Neuron (in vitro differentiated cells): ENCODE data around the gene CHST11.

Experiments used
- H2AFZ ChIP-seq: one replicate; pipeline ENCODE4 v1.6.1; 2013; ENCODE audit warnings: low read depth, mild to moderate bottlenecking, inconsistent platforms, low read length, moderate library complexity
- H3K27me3 ChIP-seq: one replicate; pipeline ENCODE4 v1.6.1; 2013; ENCODE audit warnings: low read length; ENCODE audit not compliant: insufficient read depth
- H3K36me3 ChIP-seq: one replicate; pipeline ENCODE4 v1.6.1; 2013; ENCODE audit warnings: low read length; ENCODE audit not compliant: insufficient read depth
- H3K4me1 ChIP-seq: one replicate; pipeline ENCODE4 v1.6.1; 2013; ENCODE audit warnings: low read length; ENCODE audit not compliant: insufficient read depth
- H3K4me3 ChIP-seq: 2 replicates; pipeline ENCODE4 v1.5.1; 2013; ENCODE audit warnings: mild to moderate bottlenecking, low read length, moderate library complexity
- H3K9me3 ChIP-seq: one replicate; pipeline ENCODE4 v1.6.1; 2013; ENCODE audit warnings: low read length

Gene CHST11

DNA sequence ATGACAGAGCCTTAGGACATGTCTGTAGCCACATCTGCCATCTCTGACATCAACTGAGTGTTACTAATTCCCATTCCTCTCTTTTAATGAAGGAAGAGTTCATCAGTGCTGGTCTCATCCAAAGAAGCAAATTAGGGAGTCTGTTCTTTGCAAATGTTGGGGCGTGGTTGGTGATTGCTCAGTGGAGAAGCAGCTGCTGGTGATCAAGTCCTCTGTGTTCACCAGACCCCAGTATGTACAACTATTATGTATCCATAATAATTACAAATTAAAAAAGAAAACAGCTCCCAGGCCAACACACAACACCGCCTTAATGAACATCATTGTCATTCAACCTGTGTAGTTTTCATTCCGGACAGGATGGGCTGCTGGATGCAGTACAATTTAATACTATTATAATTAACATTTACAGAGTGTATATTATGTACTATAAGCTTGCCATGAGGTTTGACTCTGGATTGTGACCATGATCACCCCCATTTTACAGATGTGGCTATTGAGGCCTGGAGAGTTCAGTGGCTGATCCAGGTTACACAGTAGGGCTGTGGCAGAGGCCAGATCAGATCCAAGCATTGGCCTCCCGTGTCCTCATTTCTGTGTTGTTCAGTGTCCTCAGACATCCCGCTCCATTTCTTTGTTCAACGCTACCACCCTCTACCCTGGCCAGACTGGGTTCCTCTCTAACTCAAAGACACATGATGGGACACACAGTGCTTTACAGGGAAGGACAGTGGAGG is 179.0 kb downstream of the CHST11 start:
- Histone ChIP-seq H3K36me3 (no peaks in the 10 kb centered on the region), H3K4me3 (no peak overlapping the region), H2AFZ (no peak overlapping the region), H3K27me3 (no peaks in the 10 kb centered on the region), H3K9me3 (peaks cover 2% of the 10 kb centered on the region), H3K4me1 (peaks cover 16% of the 10 kb centered on the region)

DNA sequence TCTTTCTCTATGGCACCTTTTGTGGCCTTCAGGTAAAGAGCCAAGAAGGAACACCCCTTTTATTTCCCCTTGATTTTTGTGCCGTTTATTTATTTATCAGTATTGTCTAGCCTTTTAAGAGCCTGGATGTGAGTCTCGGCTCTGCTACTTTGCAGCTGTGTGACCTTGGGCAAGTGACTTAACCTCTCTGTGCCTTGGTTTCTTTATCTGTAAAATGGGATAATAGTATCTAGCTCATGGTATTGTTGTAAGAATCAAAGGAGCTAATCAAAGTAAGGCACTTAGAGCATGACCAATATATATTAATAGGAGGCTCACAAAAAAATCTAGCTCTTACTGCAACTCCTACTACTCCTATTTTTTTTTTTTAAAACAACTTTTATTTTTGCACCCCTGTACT is 179.7 kb downstream of the CHST11 start:
- Histone ChIP-seq H3K36me3 (no peaks in the 10 kb centered on the region), H3K4me1 (peaks cover 9% of the 10 kb centered on the region), H3K9me3 (peaks cover 3% of the 10 kb centered on the region), H3K4me3 (no peak overlapping the region), H2AFZ (no peak overlapping the region), H3K27me3 (no peaks in the 10 kb centered on the region)

DNA sequence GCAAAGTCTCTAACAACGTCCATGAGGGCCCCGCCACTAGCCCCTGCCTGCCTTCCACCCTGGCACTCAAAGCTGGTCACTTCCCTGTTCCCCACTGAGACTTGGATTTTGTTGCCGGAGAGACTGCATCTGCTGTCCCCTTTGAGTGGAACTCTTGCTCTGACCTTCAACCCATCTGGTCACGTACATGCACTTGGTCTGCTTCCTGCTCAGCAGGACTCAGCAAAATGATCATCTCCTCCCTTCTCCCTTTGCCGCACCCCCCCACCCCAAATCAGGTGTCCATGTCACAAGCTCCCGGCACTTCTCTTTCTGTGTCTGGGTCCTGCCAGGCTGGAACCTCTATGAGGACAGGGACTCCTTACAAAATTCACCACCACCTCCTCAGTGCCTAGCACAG is 180.9 kb downstream of the CHST11 start:
- Histone ChIP-seq H2AFZ (no peak overlapping the region), H3K9me3 (peaks cover 3% of the 10 kb centered on the region), H3K4me3 (no peak overlapping the region), H3K27me3 (no peaks in the 10 kb centered on the region), H3K36me3 (no peaks in the 10 kb centered on the region), H3K4me1 (peaks cover 5% of the 10 kb centered on the region)

GRCh38 chr12:104638218-104638850 is 181.6 kb downstream of the CHST11 start:
- Histone ChIP-seq H3K36me3 (no peaks in the 10 kb centered on the region), H3K4me1 (peaks cover 5% of the 10 kb centered on the region)

DNA sequence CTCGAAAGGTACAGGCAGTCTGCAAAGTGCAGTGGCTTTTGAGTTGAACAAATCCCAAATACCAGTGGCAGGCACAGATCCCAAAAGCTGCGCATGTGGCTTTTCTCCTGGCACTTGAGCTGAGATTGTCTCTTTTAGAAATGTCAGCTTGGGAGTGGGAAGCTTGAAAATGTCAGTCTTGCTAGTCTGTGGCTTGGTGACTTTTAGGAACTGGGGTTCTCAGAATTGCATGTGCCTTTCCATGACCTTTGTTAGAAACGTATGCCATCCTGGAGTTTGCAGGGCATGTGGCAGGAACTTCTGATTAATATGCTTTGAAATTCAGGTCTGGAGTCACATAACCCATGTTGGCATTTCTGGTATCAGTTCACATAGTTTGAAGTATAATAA is 182.1 kb downstream of the CHST11 start:
- Histone ChIP-seq H2AFZ (no peak overlapping the region), H3K9me3 (peaks cover 3% of the 10 kb centered on the region), H3K36me3 (no peaks in the 10 kb centered on the region), H3K27me3 (no peaks in the 10 kb centered on the region), H3K4me1 (peaks cover 5% of the 10 kb centered on the region), H3K4me3 (no peak overlapping the region)

More at GRCh38 chr12:104638218-104638850, 181.6 kb downstream of the CHST11 start:
- Histone ChIP-seq H2AFZ (no peak overlapping the region), H3K27me3 (no peaks in the 10 kb centered on the region), H3K4me3 (no peak overlapping the region), H3K9me3 (peaks cover 3% of the 10 kb centered on the region)

DNA sequence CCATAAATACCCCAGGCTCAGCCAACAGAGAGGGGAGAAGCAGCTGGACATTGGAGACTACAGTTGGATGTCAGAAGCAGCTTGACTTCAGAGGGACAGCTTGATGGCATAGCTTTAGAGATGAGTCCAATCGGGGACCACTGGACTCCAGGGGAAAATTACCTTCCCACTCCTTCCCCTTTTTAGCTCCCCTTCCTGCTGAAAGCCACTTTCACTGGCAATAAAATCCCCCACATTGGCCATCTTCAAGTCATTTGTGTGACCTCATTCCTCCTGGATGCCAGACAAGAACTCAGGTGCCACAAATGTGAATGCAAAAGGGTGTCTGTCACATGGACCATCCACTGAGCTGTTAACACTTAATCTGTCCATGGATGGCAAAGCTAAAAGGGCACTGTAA is 184.2 kb downstream of the CHST11 start:
- no peak overlapping the region for H2AFZ ChIP-seq
- no peaks in the 10 kb centered on the region for H3K27me3 ChIP-seq
- H3K9me3 ChIP-seq: peaks cover 3% of the 10 kb centered on the region
- no peaks in the 10 kb centered on the region for H3K36me3 ChIP-seq
- H3K4me1 ChIP-seq: peaks cover 5% of the 10 kb centered on the region
- H3K4me3 ChIP-seq: no peak overlapping the region

GRCh38 chr12:104641862-104642261 is 185.1 kb downstream of the CHST11 start:
- peaks cover 5% of the 10 kb centered on the region for H3K4me1 ChIP-seq
- no peak overlapping the region for H3K4me3 ChIP-seq
- H3K36me3 ChIP-seq: no peaks in the 10 kb centered on the region
- no peaks in the 10 kb centered on the region for H3K27me3 ChIP-seq
- H2AFZ ChIP-seq: no peak overlapping the region
- peaks cover 3% of the 10 kb centered on the region for H3K9me3 ChIP-seq

DNA sequence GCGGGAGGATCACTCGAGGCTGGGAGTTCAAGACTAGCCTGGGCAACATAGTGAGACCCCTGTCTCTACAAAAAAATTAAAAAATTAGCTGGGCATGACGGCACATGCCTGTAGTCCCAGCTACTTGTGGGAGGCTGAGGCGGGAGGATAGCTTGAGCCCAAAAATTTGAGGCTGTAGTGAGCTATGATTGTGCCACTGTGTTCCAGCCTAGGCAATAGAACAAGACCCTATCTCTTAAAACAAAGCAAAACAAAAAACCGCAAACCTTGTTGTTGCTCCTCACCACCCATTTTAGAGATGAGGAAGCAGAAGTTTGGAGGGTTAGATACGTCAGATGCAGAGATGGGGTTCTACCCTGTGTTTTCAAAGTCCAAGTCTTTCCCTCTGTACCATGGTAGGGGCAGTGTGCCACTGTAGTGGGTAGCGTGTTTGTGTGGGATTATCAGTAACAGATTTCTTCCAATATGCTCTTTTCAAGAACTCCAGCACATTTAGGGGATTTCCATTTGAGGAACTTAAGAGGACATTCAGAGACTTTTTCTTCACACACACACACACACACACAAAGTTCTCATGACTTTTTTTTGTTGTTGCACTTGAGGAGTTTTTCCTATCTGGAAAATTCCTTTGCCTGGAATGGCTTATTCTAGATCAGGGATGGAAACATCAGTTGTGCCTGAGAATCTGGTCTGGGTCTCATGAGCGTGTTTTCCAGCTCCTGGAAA is 186.5 kb downstream of the CHST11 start:
- no peak overlapping the region for H3K4me3 ChIP-seq
- H3K9me3 ChIP-seq: peaks cover 3% of the 10 kb centered on the region
- no peaks in the 10 kb centered on the region for H3K27me3 ChIP-seq
- H2AFZ ChIP-seq: no peak overlapping the region
- H3K4me1 ChIP-seq: peaks cover 5% of the 10 kb centered on the region
- H3K36me3 ChIP-seq: no peaks in the 10 kb centered on the region

DNA sequence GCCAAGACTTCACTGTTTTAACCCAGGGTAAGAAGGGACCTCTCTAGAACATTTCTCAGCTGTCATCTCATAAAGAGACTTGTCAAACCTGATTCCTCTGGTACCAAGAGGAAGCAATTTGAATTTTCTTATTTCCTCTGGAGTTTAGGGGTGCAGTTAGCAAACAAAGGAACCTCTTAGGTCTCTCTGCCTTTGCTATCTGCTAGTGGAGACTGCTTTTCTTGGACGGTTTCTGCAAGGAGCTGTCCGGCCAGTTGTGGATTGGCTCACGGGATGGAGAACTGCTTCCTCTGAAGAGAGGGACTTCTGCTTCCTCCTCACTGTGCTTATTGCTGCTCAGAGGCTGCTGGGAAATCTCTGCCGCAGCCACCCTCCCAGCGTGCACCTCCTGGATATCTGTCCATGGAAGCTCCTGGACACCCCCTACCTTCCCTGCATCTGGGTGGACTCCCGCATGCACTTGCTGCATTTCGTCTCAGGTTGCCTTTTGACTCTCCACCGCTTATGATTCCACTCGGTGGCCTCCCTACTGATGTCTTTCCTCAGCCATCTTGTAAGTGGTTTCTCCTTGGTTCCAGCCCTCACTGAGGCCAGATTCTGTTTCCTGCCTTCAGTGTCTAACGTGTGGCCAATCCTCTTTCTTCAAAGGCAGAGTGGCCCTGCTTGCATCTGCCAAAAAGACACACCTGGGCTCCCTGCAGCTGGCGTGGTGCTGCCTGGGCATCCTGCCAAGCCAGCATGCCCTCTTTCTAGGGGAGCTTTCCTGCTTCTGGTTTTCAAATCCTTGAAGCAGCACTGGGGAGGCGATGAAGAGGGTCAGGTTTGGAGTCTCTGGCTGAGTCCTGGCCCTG is 187.3 kb downstream of the CHST11 start:
- no peak overlapping the region for H3K4me3 ChIP-seq
- H3K27me3 ChIP-seq: no peaks in the 10 kb centered on the region
- peaks cover 3% of the 10 kb centered on the region for H3K9me3 ChIP-seq
- H3K36me3 ChIP-seq: no peaks in the 10 kb centered on the region
- H3K4me1 ChIP-seq: peaks cover 5% of the 10 kb centered on the region
- no peak overlapping the region for H2AFZ ChIP-seq

DNA sequence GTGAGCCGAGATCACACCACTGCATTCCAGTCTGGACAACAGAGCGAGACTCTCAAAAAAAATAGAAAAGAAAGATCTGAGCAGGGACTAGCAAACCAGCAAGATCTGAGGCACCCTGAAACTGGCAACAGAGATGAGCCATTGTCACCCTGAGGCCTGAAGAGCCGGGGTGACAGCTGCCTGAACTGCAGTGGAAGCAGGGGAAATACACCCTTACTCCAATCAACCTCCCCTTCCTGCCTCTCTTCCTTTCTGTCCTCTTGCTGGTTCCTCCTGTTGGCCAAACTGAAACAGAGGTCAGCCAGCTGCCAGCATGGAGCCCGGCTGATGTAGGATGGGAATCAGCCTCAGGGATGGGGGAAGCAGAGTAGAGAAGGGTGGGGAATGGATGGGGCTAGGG is 192.0 kb downstream of the CHST11 start:
- H2AFZ ChIP-seq: no peak overlapping the region
- H3K36me3 ChIP-seq: no peaks in the 10 kb centered on the region
- no peaks in the 10 kb centered on the region for H3K27me3 ChIP-seq
- H3K4me3 ChIP-seq: no peak overlapping the region
- H3K9me3 ChIP-seq: no peaks in the 10 kb centered on the region
- no peaks in the 10 kb centered on the region for H3K4me1 ChIP-seq

DNA sequence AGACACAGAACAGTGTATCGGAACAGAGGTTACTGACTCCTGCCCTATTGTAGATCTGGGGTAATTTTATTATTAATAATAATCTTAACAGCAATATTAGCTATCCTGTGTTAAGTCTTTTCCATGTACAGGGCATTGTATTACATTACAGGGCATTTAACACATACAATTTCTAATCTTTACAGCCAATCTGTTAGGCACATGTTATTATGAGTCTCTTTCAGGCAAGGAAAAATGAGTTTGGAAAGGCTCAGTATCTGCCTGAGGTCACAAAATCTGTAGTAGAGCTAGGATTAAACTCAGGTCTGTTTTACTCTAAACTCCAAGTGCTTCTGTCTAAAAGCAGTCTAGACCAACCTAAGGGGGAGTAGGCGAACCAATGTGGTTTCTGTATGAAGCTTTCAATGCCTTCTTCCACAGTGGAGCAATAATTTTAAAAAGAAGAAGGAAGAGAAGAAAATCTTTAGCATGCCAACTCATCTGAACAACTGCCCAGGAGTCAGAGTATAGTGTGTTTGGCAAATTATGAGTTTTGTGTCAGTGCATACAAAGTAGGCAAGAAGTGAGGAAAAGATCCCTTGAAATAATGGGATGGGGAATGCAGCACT is 192.6 kb downstream of the CHST11 start:
- Histone ChIP-seq H2AFZ (no peak overlapping the region), H3K36me3 (no peaks in the 10 kb centered on the region), H3K4me3 (no peak overlapping the region), H3K4me1 (peaks cover 2% of the 10 kb centered on the region), H3K27me3 (no peaks in the 10 kb centered on the region), H3K9me3 (no peaks in the 10 kb centered on the region)

DNA sequence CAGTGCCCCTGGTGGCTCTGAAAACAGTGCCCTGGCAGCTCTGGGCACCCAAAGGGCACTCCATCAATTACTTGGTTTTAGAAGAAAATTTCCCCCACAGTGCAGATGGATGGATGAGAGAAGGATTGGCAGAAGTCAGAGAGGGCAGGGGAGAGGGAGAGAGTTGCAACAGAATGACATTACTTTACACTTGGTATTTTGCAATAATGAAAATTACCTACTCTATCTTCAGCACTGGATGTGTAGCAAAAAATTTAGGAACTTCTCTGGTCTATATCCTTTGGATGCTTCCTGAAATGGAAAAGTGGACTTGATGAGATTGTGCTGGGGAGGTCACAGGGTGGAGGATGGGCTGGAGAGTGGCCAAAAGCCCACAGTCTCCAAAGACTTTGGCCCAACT is 193.2 kb downstream of the CHST11 start:
- no peak overlapping the region for H2AFZ ChIP-seq
- no peaks in the 10 kb centered on the region for H3K27me3 ChIP-seq
- no peaks in the 10 kb centered on the region for H3K9me3 ChIP-seq
- H3K36me3 ChIP-seq: no peaks in the 10 kb centered on the region
- peaks cover 8% of the 10 kb centered on the region for H3K4me1 ChIP-seq
- H3K4me3 ChIP-seq: no peak overlapping the region
